GM11168 (cell line): Measurements from ENCODE around the gene TNIK.
"Not testable (repeated sequence)": the region's sequence is repeated elsewhere in the genome, so short reads cannot be mapped to it uniquely, and the experiment has no call there.

Experiments used
- in situ Hi-C: fragments of 300-500 bp; cut with MboI; formaldehyde crosslinking; loops from one replicate; pipeline ENCODE4 v1.12.0; 2022; ENCODE audit warnings: low sequenced_read_pairs; ENCODE audit not compliant: unreplicated experiment

TNIK gene

GRCh38 chr3:171297951-171298350 is 162.3 kb downstream of the TNIK start:
- in situ Hi-C loops, result no loop called here

GRCh38 chr3:171297207-171297606 is 163.0 kb downstream of the TNIK start:
- in situ Hi-C loops, result no loop called here

DNA sequence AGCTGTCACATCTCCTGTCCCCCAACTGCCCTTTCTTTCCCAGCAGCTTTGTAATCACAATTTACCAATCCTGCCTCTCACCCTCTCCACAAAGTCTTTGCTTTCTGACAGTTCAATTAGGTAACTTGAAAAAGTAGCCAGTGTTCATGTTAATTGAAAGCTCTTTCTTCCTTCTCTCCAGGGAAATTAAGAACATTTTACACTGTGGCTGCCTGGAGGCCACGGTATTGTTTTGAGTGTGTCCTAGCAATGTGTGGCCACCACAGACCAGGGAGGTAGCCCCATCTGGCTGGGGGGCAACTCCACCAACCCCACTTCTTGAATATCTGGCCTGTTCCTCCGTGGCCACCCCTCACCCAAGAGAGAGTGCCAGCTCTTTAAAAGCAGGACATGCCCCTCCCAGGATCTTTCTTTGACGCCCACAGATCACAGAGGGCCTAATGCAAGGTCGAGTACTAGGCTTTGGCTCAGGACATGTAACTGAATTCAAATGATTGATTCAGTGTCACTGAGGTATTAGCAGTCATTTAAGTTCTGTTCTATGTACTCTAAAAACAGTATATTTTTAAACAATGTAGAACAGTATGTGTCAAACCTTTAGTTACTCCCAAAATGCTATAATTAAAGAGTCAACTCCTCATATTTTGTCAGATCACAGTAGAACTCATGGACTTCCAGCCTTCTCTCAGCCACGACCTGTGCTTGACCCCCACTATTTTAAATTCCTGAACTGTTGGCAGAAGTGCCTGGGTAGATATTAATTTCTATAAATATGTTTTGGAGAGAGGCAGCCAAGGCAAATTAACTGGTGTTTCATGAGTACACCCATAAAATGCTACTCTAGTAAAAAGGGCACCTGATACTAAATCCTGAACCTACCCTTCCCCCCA is 164.5 kb downstream of the TNIK start:
- in situ Hi-C loops, result no loop called here

GRCh38 chr3:171293142-171293782 is 166.9 kb downstream of the TNIK start:
- in situ Hi-C loops, result no loop called here

DNA sequence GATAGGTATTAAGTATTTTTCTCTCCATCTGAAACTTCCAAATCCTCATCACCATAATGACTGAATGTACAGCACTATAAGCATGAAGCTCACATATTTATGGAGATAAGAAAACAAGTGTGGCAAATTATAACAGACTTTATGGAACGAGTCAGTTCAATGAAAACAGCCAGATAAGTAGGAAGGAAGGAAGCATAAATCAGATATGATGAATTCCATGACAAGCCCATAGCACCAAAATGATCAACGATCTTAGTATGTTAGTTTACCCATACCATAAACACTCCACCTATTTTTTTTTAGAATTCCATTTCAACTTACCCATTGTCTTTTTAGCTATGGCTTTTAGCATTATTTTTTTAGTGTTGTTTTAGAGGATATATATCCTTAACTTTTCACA is 169.5 kb downstream of the TNIK start:
- in situ Hi-C loops, result no loop called here

- in situ Hi-C loops, result no loop called here
Measured at GRCh38 chr3:171289291-171289690, 170.9 kb downstream of the TNIK start.

- in situ Hi-C loops, result not testable (repeated sequence)
Measured at GRCh38 chr3:171287761-171288160, 172.4 kb downstream of the TNIK start.

GRCh38 chr3:171286580-171287249 is 173.5 kb downstream of the TNIK start:
- in situ Hi-C loops, result no loop called here

DNA sequence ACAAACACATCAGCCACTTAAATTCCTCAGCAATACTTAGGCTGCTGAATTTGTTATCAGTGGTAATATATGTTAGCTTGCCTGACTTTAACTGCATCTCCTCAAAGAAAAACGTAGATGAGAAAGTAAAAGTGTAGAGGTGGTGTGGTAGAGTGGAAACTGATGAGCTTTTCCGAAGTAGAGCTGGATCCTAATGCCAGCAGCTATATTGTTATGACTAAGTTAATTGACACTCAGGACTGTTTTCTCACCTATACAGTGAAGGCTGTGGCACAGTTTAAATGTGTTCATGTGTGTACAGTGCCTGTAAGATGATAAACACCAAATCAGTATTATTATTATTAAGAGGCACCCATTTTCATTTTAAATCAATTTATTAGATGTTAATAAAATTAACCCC is 174.9 kb downstream of the TNIK start:
- in situ Hi-C loops, result no loop called here

DNA sequence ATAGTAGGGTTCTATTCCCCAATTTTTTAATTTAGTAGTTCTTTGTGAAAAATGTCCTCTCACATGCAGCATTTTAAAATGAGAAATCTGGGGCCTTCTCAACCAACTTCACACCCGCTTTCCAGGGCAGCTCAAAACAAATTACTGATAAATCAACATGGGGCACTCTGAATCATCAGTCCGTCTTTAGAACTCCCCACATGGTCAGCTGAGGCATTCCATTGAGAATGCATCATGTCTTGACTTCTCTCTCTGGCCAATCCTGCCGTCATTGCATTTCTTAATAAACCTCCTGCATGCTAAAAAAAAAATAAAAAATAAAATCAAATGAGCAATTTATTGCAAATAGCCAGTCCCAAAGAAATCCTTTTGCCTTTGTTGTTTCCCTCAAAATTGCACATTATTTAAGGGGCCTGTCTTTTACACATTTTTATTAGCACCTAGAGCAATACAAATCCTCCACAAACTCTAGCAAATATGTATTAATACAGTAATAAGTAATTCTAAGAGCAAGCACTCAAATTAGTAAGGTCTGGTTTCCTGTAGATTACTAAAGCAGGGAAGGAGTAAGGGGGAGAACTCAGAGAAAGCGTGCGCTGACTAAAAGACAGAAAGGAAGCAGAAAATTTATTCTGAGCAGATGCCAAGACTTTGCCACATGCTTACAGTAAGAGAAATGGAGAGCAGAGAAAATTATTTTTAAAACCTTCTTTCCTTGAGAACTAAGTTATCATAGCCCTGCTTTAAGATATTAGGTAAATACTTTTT is 175.7 kb downstream of the TNIK start:
- in situ Hi-C loops, result no loop called here

GRCh38 chr3:171283848-171284222 is 176.4 kb downstream of the TNIK start:
- in situ Hi-C loops, result no loop called here

- in situ Hi-C loops, result no loop called here
Measured at GRCh38 chr3:171283183-171283847, 176.9 kb downstream of the TNIK start.

GRCh38 chr3:171282041-171282440 is 178.2 kb downstream of the TNIK start:
- in situ Hi-C loops, result no loop called here

- in situ Hi-C loops, result no loop called here
Measured at GRCh38 chr3:171281256-171281992, 178.8 kb downstream of the TNIK start.

DNA sequence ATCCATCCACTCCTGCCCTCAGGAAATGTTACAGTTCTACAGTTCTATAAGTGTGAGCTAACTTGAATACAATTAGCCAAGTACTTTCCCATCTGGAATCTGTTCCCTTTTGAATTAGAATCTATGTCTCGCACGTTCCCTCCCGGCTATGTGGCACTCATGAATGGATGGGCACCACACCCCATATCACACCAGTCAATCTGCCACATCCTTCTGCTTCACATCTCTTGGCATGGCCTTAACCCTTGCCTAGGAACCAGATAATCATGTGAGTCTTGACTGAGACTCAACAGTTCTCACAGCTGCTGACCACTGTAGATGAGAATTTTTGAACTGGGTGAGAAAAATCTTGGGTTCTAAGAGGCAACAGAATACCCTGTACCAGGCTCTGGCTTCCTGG is 180.2 kb downstream of the TNIK start:
- in situ Hi-C loops, result loop anchor here (10.0 kb wide), 1 partner anchor 175 kb away; no protein-coding TSS in a partner anchor

DNA sequence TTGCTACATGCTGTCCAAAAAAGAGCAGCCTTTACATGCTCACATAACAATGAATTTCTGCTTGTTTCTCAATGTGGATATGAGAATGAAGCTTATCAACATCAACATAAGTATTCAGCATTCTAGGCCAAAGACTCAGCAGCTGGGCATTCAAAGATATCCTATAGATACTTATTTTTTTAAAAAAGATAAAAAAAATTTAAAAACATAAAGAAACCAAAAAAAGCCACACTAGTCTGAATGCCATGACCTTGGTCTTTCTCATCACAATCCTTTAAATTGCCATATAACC is 182.0 kb downstream of the TNIK start:
- in situ Hi-C loops, result loop anchor here (10.0 kb wide), 1 partner anchor 177 kb away; no protein-coding TSS in a partner anchor

DNA sequence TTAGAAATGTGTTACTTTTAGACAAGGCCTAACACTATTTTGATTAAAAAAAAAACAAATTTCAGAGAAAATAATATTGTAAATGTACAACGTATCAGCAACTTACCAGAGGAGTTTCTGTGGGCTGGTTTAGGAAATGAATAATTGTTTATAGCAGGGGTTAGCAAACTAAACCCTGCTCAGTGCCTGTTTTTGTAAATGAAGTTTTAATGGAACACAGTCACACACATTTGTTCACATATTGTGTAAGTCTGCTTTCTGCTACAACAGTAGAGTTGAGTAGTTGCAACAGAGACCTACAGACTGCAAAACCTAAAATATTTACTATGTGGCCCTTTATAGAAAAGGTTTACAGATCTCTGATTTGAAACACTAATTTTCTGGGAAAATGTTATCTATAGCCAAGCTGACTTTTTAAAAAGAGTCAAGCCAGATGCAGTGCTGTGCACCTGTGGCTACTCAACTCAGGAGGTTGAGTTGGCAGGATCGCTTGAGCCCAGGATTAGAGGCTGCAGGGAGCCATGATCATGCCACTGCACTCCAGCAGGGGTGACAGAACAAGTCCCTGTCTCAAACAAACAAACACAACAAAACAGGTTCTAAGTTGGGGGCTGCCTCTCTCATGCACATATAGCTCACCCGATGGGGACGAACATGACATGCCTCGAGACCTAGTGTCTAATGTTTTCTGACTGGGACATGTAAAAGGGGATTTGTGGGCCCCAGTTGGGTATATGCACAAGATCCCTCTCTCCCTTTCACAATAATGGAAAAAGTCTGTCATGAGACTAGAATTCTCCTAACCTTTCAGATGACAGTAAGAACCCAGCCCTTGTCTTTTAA is 182.5 kb downstream of the TNIK start:
- in situ Hi-C loops, result loop anchor here (10.0 kb wide), 1 partner anchor 177 kb away; no protein-coding TSS in a partner anchor

GRCh38 chr3:171276923-171277322 is 183.3 kb downstream of the TNIK start:
- in situ Hi-C loops, result loop anchor here (10.0 kb wide), 1 partner anchor 178 kb away; no protein-coding TSS in a partner anchor
